HK-2 (cell line): Measurements from ENCODE around the gene CHST15.

Experiments used
- DNase-seq: peaks from one replicate; pipeline ENCODE4 v3.0.0-alpha.2; 2018; ENCODE audit not compliant: unreplicated experiment

CHST15 gene

DNA sequence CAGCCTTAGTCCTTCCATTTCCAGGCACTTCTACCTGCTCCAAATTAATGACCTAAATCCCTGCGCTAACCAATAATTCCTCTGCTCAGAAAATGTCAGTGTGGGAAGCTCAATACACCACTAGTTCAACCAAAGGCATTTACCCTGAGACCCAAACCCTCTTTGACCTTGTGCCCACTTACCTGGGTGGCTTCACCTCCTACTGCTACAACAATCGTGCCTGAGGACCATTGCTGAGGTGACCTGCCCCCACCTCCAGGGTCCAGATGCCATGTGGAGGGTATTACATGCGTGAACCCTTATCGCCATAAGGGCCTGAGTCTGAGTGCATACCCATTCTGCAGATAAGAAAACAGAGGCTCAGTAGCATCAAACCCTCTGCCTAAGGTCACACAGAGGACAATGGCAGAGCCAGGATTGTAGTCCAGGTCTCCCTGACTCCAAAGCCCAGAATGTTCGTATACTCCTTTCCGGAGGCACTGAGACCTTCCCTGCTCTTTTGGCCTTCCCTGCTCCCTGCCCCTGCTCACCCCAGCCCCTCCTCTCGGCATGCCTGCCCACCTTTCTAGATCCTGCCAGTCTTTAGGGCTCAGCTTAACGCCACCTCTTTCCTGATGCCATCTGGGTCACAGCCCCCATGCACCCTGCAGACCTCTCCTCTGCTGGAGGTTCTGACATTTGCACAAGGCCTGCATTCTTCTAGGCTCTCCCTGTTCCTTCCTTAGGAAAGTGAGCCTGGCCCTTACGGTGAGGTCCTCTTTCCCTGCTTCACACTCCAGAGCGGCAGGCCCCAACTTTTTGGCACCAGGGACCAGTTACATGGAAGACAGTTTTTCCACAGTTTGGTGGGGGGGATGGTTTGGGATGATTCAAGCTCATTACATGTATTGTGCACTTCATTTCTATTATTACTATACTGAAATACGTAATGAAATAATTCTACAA, 94.9 kb downstream of the CHST15 start:
- DNase-seq = no peak

DNA sequence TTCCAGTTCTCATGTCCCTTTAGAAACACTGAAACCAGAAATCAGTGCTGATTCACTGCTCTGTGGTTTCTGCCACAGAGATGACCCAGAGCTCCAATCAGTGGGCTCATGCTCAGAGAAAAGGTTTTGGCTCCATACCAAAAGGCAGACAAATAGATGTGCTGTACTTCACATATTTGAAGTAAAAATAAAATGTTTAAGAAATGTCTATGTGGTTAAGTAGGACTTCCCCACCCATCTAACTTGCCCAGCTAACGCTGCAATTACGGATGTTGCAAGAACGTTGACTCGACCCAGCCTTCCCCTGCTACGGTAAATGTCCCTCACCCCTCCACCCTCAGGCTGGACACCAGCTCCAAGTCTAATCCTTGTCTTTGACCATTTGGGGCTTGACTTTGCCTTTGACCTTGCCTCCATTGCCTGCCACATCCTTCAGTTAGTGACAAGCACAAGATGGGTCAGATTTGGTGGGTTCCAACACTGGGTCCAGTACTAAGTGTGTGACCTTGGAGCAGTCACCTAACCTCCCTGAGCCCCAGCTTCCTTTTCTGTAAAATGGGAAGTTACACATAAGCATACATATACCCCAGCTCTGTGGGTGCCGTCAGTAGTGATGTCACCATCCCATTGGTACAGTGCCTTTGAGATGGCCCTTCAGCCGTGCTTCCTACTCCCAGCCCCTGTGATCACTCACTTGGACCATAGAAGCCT, 95.8 kb downstream of the CHST15 start:
- DNase-seq = peak; percentile 73

DNA sequence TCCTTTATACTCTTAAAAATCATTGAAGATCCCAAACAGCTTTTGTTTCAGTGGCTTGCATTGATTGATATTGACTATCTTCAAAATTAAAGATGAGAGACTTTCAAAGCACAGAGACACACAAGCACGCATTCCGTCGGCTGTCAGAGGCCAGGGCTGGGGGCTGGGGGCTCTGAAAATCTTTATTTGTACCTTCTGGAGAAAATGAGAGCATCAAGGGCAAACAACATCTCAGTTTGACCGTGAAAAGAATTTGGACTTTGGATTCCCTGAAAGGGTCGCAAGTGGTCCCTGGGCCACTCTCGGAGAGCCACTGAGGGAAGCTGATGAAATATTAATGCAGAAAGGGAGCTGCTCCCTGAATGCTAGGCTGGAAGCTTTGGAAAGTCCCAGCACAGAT, 96.4 kb downstream of the CHST15 start:
- no peak for DNase-seq

DNA sequence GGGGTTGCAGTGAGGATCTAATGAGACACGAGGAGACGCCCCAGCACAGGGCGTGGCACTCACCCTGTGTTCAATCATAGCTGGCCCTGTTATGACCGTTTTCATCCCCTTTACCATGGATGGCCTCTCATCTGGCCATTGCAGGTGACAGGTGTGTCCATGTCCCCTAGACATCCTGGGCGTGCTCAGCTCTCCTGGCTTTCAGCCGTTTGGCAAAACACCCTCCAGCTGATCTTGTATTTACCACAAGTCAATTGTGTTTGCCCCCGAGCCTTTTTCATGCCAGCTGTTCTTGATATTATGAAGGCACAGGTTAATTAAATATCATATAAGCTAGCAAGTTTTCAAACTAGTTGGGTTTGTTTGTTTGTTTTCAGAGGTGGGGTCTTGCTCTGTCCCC, 97.1 kb downstream of the CHST15 start:
- DNase-seq = no peak

DNA sequence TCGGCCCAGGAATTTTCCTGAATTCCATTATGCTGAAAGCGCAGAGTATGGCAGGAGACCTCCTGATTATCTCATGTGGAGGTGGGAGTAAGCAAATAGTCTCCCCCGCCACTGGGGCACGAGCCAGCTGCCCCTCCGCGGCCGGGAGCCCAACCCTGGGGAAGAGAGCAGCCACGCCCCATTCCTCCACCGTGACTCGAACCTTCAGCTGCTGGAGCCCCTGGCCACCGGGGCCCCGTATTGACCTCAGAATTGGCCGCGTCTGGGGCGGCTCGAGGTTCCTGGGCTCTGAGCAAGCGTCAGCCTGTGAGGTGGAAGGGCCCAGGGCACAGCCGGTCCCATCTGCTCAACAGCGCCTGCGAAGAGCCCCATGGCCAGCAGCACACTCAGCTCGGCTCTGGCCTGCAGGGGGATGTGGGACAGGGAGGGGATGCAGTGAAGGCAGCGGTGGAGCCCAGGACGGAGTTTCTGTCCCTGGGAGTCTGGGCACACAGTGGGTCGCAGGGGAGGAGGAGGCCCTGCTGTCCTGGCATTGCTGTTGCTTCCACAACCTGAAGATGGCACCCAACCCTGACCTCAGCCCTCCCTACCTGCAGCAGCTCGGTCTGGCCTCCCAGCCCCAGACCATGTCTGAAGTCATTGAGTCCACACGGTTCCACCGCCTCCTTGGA, 97.8 kb downstream of the CHST15 start:
- peak; percentile 89 for DNase-seq

DNA sequence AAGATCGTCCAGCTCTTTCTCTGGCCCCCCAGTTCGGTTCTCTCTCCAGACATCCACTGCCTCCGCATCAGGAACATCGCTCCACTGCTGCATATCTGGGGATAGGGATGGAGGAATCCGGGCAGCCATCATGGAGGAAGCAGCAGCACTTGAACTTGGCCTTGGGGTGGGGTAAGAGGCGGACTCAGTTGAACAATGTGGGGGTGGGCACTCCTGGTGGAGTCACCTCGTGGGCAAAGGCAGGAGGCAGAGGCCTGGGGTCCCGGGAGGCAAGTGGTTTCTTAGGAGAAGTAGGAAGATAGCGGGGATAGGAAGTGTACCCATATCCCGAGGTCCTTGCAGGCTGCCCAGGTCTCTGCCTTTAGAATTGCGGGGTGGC, 98.3 kb downstream of the CHST15 start:
- no peak for DNase-seq

DNA sequence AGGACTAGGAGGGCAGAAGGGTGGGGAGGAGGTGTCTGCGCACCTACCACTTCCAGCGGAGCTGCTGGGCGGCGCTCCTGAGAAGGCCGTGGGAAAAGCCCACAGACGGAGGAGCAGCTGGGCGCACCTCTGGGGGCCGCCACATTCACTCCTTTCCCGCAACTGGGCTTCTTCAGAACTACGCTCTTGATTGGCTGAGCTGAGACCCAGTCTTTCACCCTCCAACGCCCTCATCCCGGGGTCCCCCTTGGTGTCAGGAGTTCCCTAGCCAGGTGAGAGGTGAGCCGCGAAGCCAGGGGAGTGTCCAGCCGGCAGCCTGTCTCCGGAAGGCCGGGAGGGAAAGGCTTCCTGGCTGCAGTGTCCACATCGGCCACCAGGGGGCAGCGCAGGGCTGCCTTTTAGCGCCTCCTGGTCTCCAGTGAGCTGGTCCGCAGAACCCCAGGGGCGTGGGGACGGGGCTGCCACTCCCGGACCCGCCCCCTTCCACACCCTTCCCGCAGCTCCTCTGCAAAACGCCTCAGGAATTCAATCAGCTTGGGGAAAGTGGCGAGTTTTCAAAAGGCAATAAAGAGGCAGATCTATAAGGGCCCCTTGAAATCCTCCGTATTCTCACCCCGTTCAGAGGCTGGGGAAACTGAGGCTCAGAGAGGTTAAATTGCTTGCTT, 98.8 kb downstream of the CHST15 start:
- peak; percentile 98 for DNase-seq

DNA sequence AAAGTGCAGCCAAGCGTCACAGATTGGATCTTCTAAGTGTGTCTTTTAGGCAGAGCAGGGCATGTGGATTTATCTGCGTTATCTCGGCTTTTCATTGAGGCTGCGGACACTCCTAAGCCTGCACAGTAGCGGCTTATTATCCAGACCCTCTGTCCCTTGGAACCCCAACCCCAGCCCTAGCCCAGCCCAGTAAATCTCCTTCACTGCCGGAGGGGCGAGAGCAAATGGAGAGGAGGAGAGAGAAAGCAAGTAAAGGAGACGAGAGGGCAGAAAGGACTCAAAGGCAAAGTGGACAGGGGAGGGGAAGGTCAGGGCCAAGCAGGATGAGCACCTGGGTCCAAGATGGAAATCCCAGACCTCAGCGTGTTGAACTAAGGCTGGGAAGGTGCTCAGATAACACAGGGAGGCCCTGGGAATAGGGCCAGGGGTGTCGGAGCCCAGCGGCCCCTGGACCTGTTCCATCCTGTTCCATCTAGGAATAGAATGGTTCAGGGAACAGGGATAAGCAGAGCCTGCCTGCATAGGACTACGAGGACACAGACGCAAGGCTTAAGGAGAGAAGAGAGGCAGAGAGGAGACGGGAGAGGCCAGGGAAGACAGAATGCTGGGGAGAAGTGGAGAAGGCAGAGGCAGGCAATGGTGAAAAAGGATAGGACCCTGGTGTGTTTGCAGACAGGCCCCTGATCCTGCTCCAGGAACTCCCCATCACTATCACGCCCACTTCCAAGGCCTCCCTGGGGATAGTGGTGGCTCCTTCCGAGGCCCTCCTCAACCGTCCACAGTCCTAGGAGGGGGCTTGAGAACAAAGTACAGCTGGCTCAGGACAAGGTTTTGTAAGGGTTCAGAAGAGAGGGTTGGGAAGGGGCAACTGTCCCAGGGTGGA, 99.6 kb downstream of the CHST15 start:
- no peak for DNase-seq

DNA sequence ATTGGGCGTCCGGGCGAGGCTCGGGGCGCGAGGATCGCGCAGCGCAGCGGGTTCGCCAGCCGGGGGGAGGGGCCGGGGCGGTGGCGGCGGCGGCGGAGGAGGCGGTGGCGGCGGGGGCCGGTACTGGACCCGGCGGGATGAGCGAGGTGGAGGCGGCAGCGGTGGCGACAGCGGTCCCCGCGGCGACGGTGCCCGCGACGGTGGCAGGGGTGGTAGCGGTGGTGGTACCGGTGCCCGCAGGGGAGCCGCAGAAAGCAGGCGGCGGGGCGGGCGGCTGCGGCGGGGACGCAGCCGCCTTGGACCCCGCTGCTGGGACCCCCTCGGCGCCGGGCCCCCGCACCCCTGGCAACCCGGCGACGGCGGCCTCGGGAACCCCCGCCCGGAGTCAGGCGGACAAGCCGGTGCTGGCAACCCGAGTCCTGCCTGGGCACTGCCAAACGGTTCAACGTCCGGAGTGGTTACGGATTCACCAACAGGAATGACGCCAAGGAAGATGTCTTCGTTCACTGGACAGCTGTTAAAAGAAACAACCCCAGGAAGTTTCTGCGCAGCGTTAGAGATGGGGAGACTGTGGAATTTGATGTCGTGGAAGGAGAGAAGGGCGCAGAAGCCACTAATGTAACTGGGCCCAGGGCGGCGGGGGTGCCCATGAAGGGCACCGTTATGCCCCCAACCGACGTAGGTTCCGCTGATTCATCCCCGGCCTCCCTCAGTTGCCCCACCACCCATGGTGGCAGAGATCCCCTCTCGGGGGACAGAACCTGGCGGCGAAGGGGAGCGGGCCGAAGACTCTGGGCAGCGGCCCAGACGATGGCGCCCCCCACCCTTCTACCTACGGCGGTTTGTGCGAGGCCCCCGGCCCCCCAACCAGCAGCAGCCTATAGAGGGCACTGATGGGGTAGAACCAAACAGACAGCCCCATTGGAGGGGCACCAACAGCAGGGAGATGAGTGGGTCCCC, 101.5 kb downstream of the CHST15 start:
- DNase-seq = no peak

DNA sequence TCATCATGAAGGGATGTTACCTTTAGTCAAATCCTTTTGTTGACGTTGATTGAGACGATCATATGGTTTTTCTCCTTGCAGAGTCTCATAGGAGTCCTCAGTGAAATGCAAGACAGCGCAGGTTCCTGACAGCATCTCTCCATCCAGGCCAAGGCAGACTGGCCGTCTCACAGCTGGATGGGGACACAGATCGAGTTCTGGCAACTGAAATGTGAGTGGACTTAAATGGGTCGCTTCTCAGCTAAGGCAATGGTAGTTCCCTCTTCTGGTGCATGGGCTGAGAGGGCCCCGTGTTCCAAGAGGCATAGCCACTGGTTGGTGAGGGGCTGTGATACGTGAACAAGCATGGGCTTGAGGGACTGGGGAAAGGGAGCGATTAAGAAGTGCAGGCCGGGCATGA, 102.5 kb downstream of the CHST15 start:
- no peak for DNase-seq

DNA sequence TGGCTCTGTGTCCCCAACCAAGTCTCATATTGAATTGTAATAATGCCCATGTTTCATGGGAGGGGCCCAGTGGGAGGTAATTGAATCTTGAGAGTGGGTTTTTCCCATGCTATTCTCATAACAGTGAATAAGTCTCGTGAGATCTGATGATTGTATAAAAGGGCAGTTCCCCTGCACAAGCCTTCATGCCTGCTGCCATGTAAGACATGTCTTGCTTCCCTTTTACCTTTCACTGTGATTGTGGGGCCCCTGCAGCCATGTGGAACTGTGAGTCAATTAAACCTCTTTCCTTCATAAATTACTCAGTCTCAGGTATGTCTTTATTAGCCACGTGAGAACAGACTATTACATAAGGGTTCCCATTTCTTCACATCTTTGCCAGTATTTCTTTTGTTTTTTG, 104.7 kb downstream of the CHST15 start:
- no peak for DNase-seq

DNA sequence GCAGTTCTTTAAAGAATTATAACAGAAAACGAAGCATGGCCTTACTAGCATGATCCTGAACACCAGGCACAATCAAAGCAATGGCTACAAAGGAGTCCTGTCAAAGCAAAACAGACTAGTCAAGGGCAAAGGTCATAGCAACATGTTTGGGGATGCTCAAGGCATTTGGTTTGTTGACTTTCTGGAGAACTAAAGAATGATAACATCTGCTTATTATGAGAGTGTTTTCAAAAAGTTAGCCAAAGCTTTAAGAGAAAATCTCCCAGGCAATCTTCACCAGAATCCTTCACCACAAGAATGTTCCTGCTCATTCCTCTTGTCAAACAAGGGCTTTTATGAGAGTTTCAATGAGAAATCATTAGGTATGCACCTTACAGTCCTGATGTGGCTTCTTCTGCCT, 106.7 kb downstream of the CHST15 start:
- no peak for DNase-seq

DNA sequence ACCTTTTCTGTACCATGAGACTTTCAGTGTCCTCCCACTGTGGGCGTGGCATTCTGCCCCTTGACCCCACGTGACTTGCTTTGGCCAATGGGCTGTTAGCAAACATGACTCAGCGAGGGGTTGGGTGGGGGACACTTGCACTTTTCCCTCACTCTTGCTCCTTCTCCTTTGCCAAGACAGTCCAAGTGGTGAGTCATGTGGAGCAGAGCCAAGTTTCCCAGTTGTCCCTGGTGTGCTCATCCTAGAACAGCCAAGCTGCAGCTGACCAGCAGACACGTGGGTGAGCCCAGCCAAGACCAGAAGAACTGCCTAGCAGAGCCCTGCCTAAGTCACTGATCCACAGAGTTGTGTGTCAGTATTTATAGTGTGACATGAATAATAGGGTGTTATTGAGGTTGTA, 119.0 kb downstream of the CHST15 start:
- DNase-seq = peak; percentile 81

DNA sequence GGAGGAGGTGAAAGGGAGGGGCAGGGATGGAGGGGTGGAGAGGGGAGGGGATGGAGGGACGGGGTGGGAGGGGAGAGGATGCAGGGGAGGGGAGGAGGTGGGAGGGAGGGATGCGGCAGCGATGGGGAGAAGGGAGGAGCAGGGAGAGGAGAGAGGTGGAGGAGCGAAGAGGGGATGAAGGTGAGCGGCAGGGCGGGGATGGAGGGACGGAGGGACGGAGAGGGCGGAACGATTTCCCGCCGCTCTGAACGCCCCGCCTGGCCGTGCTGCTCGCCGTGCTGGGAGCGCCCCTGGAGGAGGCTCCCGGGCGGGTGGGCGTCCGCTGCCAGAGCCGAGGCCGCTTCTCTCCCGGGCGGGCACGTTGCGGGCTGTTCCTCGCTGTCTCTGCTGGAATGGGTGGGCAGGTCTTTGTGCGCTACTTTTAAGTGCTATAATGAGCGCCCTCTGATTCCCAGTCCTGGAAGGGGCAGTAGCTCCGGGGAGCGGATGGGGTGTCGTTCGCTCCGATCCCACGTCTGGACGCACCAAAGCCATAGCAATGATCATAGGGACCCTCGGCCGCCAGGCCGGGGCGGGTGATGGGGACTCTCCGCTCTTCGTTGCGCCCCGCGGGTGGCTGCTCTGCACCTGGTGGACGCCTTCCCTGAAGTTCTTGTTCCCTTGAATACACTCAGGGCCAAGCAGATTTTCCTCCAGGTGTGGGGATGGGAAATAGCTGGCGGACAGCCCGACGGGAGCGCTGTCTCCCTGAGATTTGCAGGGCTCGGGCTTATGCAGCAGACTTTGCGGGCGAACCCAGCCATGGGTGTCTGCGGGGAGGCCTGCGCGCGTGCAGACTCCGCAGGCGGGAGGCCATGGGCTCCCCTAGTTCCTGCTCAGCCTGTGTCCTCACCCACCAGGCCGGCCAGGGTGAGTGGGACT, 120.7 kb downstream of the CHST15 start:
- no peak for DNase-seq

DNA sequence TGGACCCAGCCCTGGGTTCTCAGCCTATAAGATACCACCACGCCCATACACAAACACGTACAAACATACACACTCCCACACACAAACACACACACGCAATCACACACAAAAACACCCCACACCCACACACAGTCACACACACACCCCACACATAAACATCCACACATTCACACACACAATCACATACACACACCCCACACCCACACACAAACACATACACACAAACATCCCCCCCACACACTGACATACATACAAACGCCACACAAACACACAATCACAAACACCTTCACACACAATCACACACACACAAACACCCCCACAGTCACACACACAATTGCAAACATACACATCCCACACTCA, 122.5 kb downstream of the CHST15 start:
- DNase-seq = no peak

DNA sequence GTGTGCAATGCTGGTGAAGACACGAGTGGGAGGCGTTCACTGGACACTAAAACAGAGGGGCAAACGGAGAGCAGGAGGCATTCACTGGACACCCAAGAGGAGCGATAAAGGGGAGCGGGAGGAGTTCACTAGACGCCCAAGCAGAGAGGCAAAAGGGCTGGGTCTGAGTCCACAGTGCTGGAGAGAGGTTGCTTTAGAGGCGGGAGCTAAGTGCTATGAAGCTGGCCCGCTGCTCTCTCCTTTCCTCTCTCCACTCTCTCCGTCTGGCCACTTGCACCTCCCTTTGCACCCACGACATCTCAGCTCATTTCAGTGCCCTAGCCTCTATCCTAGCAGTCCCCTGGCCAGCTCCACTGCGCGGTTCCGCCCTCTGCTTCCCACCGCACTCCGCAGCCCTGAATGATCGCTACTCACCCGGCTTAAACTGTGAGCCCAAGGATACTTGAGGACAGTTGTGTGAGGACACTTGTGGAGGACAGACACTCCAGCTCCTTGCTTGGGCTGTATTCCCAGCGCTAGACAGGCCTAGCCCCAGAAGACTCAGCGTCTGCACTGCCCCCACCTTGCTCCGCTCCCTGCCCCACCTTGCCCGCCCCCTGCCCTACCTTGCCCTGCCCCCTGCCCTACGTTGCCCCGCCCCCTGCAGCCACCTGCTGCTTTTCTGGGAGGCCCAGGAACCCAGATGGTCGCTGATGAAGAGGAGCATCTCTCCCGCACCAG, 123.0 kb downstream of the CHST15 start:
- DNase-seq = no peak

DNA sequence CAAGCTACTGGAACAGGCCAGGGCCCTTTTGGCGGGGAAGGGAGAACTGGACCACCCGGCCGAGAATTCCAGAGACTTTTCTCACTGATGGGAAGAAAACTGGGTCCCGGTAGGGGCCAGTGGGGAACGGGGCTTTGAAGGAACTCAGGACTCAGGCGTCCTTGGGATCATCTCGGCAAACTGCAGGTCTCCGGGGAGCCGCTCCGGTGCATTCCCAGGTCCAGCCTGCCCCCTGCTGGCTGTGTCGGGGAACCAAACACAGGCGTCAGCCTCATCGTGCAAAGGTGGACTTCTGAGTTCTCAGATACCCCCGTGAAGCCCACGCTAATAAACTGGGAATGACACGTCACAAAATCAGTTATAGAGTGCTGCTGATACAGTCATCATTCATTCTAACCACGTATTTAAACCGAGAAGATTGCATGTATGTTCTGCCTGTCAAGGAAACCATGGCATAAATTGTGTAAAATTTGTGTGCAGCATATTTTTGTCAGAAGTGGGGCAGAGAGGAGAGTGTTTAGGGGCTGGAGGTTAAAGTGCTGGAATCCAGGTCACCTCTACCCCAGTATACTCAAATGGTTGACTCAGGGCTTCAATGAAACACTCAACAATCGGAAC, 125.7 kb downstream of the CHST15 start:
- DNase-seq = peak; percentile 76

DNA sequence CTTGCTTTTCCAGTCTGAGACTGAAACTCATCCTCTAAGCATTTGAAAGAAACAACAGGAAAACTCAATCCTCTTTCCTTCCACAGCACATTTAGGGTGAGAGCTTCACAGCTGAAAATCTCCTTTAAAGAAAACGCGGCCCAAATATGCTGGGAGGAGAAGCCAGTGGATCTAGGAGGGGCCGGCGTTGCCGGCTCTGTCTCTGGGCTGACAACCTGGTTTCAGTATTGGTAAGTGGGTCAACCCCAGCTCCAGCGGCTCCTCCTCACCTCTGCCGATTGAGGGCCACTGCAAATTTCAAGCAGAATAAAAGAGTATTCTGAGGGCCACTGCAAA, 126.5 kb downstream of the CHST15 start:
- DNase-seq = no peak
